ENCODE results near the gene SMIM7.

Gene SMIM7

GRCh38 chr19:16620018-16620417 lies 39.9 kb downstream of the SMIM7 start:
- no peak for FAIRE-seq

- FAIRE-seq = no peak
Measured at GRCh38 chr19:16619457-16619856, 40.5 kb downstream of the SMIM7 start.

GRCh38 chr19:16618248-16618647 lies 41.7 kb downstream of the SMIM7 start:
- no peak for FAIRE-seq

- no peak for FAIRE-seq
Measured at GRCh38 chr19:16615808-16616207, 44.1 kb downstream of the SMIM7 start.

- FAIRE-seq = no peak
Measured at GRCh38 chr19:16614941-16615340, 45.0 kb downstream of the SMIM7 start.

GRCh38 chr19:16613841-16614240 lies 46.1 kb downstream of the SMIM7 start:
- no peak for FAIRE-seq

GRCh38 chr19:16612636-16613035 lies 47.3 kb downstream of the SMIM7 start:
- FAIRE-seq = no peak

- no peak for FAIRE-seq
Measured at GRCh38 chr19:16611121-16611520, 48.8 kb downstream of the SMIM7 start.

GRCh38 chr19:16609511-16610200 lies 50.3 kb downstream of the SMIM7 start:
- FAIRE-seq = peak; percentile 89

GRCh38 chr19:16608290-16608739 lies 51.6 kb downstream of the SMIM7 start:
- FAIRE-seq = peak; percentile 70

- FAIRE-seq = no peak
Measured at GRCh38 chr19:16607819-16608218, 52.1 kb downstream of the SMIM7 start.

GRCh38 chr19:16605553-16605994 lies 54.4 kb downstream of the SMIM7 start:
- FAIRE-seq = no peak

- FAIRE-seq = no peak
Measured at GRCh38 chr19:16605115-16605514, 54.8 kb downstream of the SMIM7 start.

GRCh38 chr19:16604615-16605014 lies 55.3 kb downstream of the SMIM7 start:
- no peak for FAIRE-seq

- FAIRE-seq = no peak
Measured at GRCh38 chr19:16603090-16603489, 56.9 kb downstream of the SMIM7 start.

- no peak for FAIRE-seq
Measured at GRCh38 chr19:16601378-16602052, 58.4 kb downstream of the SMIM7 start.

- no peak for FAIRE-seq
Measured at GRCh38 chr19:16600824-16601223, 59.1 kb downstream of the SMIM7 start.

GRCh38 chr19:16599655-16600346 lies 60.1 kb downstream of the SMIM7 start:
- no peak for FAIRE-seq

GRCh38 chr19:16598848-16599247 lies 61.1 kb downstream of the SMIM7 start:
- FAIRE-seq = no peak

- FAIRE-seq = no peak
Measured at GRCh38 chr19:16596399-16596798, 63.5 kb downstream of the SMIM7 start.
